ENCODE measurements around the gene UNK. TPM values are rescaled to one million over a fixed set of nuclear protein-coding genes. Genes with fewer than 3 reads are reported as not detected.

UNK gene
- total and polyA plus RNA-seq, 9 of the 15 experiments (the other 6 are each of a cell fraction or from before 2014, with no cell fraction given): 12.8 to 38.6 (median 24.8) TPM

GRCh38 chr17:75784473-75785015, at the start of gene UNK (continued):
- peak; percentile 57 for TF ChIP-seq TEAD4 (IDR thresholded peaks at IDR 0.05; ENCODE audit: low read length)
- TF ChIP-seq TEAD4 (CRISPR knock-in tag; IDR thresholded peaks at IDR 0.05; ENCODE audit: borderline replicate concordance): peak; percentile 65; the same call in 1 of the 2 replicates
- TF ChIP-seq ARHGAP35 (IDR thresholded peaks at IDR 0.05; ENCODE audit: partially characterized antibody): no peak
- TF ChIP-seq ZBTB17 (CRISPR knock-in tag; IDR thresholded peaks at IDR 0.05): no peak
- TF ChIP-seq ZNF239 (CRISPR knock-in tag; IDR thresholded peaks at IDR 0.05): peak; percentile 75
- peak; percentile 92 for TF ChIP-seq ZNF644 (tag; IDR thresholded peaks at IDR 0.05; ENCODE audit: low read depth)
- TF ChIP-seq CBFB (CRISPR knock-in tag; IDR thresholded peaks at IDR 0.05): 0 out of 2 replicates have a peak, but pooled peaks have one; percentile 64
- TF ChIP-seq GATAD2B (IDR thresholded peaks at IDR 0.05; ENCODE audit: borderline replicate concordance): no peak
- TF ChIP-seq TFAM (CRISPR knock-in tag; conservative IDR thresholded peaks at IDR 0.05): no peak
- TF ChIP-seq, protein P1, sequence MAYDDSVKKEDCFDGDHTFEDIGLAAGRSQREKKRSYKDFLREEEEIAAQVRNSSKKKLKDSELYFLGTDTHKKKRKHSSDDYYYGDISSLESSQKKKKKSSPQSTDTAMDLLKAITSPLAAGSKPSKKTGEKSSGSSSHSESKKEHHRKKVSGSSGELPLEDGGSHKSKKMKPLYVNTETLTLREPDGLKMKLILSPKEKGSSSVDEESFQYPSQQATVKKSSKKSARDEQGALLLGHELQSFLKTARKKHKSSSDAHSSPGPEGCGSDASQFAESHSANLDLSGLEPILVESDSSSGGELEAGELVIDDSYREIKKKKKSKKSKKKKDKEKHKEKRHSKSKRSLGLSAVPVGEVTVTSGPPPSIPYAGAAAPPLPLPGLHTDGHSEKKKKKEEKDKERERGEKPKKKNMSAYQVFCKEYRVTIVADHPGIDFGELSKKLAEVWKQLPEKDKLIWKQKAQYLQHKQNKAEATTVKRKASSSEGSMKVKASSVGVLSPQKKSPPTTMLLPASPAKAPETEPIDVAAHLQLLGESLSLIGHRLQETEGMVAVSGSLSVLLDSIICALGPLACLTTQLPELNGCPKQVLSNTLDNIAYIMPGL (CRISPR knock-in tag; IDR thresholded peaks at IDR 0.05): no peak
- TF ChIP-seq HDAC3 (IDR thresholded peaks at IDR 0.05; ENCODE audit: borderline replicate concordance, partially characterized antibody): no peak
- no peak for TF ChIP-seq PHF20 (IDR thresholded peaks at IDR 0.05; ENCODE audit: partially characterized antibody)
- 0 out of 4 replicates have a peak, but pooled peaks of 1 of the 2 experiments have one; percentile 19 for TF ChIP-seq BCLAF1 (IDR thresholded peaks at IDR 0.05; ENCODE audit: borderline replicate concordance in 1 of 2, control insufficient read depth in 1 of 2, low read depth in 2 of 2, low read length in 1 of 2)
- no peak for TF ChIP-seq HDAC6 (IDR thresholded peaks at IDR 0.05; ENCODE audit: low read depth, low read length)
- peak; percentile 89; the same call in 1 of the 2 replicates for TF ChIP-seq ZNF583 (CRISPR knock-in tag; IDR thresholded peaks at IDR 0.05)
- TF ChIP-seq MXI1 (IDR thresholded peaks at IDR 0.05; ENCODE audit: low read depth, low read length): no peak
- TF ChIP-seq HEY1 (CRISPR knock-in tag; IDR thresholded peaks at IDR 0.05; ENCODE audit: borderline replicate concordance): no peak
- no peak for TF ChIP-seq TARDBP (IDR thresholded peaks at IDR 0.05)
- no peak for TF ChIP-seq ESRRB (CRISPR knock-in tag; IDR thresholded peaks at IDR 0.05; ENCODE audit: borderline replicate concordance)
- peak; percentile 78 for TF ChIP-seq NFIC (IDR thresholded peaks at IDR 0.05)
- no peak for TF ChIP-seq HNRNPH1 (optimal IDR thresholded peaks at IDR 0.05; ENCODE audit: low read depth, low read length)
- TF ChIP-seq FOXJ3 (CRISPR knock-in tag; IDR thresholded peaks at IDR 0.05): no peak
- no peak for TF ChIP-seq NR4A1 (CRISPR knock-in tag; IDR thresholded peaks at IDR 0.05)
- no peak; the same call in 1 of the 2 replicates for TF ChIP-seq NR4A1 (tag; IDR thresholded peaks at IDR 0.05)
